ENCODE results near the gene DPP8.
"Not testable (repeated sequence)": the region's sequence is repeated elsewhere in the genome, so short reads cannot be mapped to it uniquely, and the experiment has no call there.

DNA sequence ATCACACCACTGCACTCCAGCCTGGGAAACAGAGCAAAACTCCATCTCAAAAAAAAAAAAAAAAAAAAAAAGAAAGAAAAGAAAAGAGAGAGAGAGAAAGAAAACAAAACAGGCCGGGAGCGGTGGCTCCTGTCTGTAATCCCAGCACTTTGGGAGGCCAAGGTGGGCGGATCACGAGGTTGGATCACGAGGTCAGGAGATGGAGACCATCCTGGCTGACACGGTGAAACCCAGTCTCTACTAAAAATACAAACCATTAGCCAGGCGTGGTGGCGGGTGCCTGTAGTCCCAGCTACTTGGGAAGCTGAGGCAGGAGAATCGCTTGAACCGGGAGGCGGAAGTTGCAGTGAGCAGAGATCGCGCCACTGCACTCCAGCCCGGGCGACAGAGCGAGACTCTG is 119.0 kb downstream of the DPP8 start:
- not testable (repeated sequence) for TF ChIP-seq POLR2A (IDR thresholded peaks at IDR 0.05)
- TF ChIP-seq, protein P1, sequence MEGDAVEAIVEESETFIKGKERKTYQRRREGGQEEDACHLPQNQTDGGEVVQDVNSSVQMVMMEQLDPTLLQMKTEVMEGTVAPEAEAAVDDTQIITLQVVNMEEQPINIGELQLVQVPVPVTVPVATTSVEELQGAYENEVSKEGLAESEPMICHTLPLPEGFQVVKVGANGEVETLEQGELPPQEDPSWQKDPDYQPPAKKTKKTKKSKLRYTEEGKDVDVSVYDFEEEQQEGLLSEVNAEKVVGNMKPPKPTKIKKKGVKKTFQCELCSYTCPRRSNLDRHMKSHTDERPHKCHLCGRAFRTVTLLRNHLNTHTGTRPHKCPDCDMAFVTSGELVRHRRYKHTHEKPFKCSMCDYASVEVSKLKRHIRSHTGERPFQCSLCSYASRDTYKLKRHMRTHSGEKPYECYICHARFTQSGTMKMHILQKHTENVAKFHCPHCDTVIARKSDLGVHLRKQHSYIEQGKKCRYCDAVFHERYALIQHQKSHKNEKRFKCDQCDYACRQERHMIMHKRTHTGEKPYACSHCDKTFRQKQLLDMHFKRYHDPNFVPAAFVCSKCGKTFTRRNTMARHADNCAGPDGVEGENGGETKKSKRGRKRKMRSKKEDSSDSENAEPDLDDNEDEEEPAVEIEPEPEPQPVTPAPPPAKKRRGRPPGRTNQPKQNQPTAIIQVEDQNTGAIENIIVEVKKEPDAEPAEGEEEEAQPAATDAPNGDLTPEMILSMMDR (IDR thresholded peaks at IDR 0.05), result not testable (repeated sequence)

All from prostate gland (tissue), 2 donors.